K562 (cell line): ENCODE data around the gene PDE4D.

Experiments used
- CXXC5 ChIP-seq: fragments of 250-450 bp; sonication (Bioruptor Pico); IDR thresholded peaks from 2 replicates; pipeline ENCODE4 v1.8.0; 2022; ENCODE audit warnings: inconsistent platforms, mild to moderate bottlenecking, moderate library complexity
- EP300 ChIP-seq: IDR thresholded peaks from 2 replicates; pipeline ENCODE4 v1.6.1; 2012; ENCODE audit warnings: low read length, improper control_type of control experiment
- GABPA ChIP-seq: fragments of 200-800 bp; sonication (Bioruptor generic); conservative IDR thresholded peaks from 2 replicates; pipeline ENCODE4 v1.6.1; 2016; ENCODE audit warnings: low read depth, missing genetic modification characterization, missing compliant biosample characterization
- GATAD2B ChIP-seq: fragments of 450-650 bp; IDR thresholded peaks from 2 replicates; pipeline ENCODE4 v1.6.1; 2017; ENCODE audit warnings: mild to moderate bottlenecking, borderline replicate concordance
- MLX ChIP-seq, 2 experiments: fragments of 450-650 bp in 1 of 2; sonication (generic) in 1 of 2; formaldehyde crosslinking; conservative IDR thresholded peaks; 2 replicates each; pipeline versions ENCODE4 v1.4.0 to v1.8.1; 2020 to 2022; ENCODE audit warnings: mild to moderate bottlenecking in 1 of 2, missing genetic modification reagents in 1 of 2
- SIN3A ChIP-seq, 2 experiments: fragments of 150-350 bp in 1 of 2; IDR thresholded peaks; 2 replicates each; pipeline ENCODE4 v1.6.1; 2011 to 2016; ENCODE audit warnings: borderline replicate concordance in 2 of 2, low read depth in 2 of 2, low read length in 2 of 2, mild to moderate bottlenecking in 2 of 2, moderate library complexity in 2 of 2; ENCODE audit not compliant: control insufficient read depth in 1 of 2
- TAF1 ChIP-seq: IDR thresholded peaks from 2 replicates; pipeline ENCODE4 v1.6.1; 2011; ENCODE audit warnings: mild to moderate bottlenecking, low read length, moderate library complexity; ENCODE audit not compliant: insufficient read depth, control insufficient read depth, severe bottlenecking; ENCODE audit errors: extremely low read depth
- ZBTB8A ChIP-seq: fragments of 450-650 bp; IDR thresholded peaks from 2 replicates; pipeline ENCODE4 v1.6.1; 2018; ENCODE audit warnings: mild to moderate bottlenecking, moderate library complexity; ENCODE audit not compliant: partially characterized antibody
- TF ChIP-seq, protein P1 (sequence below): fragments of 250-450 bp; sonication (Bioruptor Pico); IDR thresholded peaks from 2 replicates; pipeline ENCODE4 v1.8.0; 2022; ENCODE audit warnings: moderate library complexity, mild to moderate bottlenecking, inconsistent platforms
- TF ChIP-seq, protein P2 (sequence below): fragments of 250-450 bp; sonication (Bioruptor Pico); IDR thresholded peaks from 2 replicates; pipeline ENCODE4 v1.6.1; 2021; ENCODE audit warnings: mild to moderate bottlenecking

GRCh38 chr5:59142138-59142537 is 751.4 kb downstream of the PDE4D start:
- TF ChIP-seq GABPA (tag) (no peak), MLX (CRISPR knock-in tag; conservative IDR thresholded peaks at IDR 0.05) (no peak), CXXC5 (CRISPR knock-in tag) (no peak), GATAD2B (no peak), ZBTB8A (no peak), TAF1 (no peak), EP300 (no peak), SIN3A (IDR thresholded peaks at IDR 0.05; ENCODE audit: borderline replicate concordance in 2 of 2, control insufficient read depth in 1 of 2, low read depth in 2 of 2, low read length in 2 of 2) (no peak)
- TF ChIP-seq, protein P1, sequence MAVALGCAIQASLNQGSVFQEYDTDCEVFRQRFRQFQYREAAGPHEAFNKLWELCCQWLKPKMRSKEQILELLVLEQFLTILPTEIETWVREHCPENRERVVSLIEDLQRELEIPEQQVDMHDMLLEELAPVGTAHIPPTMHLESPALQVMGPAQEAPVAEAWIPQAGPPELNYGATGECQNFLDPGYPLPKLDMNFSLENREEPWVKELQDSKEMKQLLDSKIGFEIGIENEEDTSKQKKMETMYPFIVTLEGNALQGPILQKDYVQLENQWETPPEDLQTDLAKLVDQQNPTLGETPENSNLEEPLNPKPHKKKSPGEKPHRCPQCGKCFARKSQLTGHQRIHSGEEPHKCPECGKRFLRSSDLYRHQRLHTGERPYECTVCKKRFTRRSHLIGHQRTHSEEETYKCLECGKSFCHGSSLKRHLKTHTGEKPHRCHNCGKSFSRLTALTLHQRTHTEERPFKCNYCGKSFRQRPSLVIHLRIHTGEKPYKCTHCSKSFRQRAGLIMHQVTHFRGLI = no peak
- TF ChIP-seq, protein P2, sequence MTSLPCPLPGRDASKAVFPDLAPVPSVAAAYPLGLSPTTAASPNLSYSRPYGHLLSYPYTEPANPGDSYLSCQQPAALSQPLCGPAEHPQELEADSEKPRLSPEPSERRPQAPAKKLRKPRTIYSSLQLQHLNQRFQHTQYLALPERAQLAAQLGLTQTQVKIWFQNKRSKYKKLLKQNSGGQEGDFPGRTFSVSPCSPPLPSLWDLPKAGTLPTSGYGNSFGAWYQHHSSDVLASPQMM (CRISPR knock-in tag) = no peak
